ENCODE data around the gene SMYD3.

DNA sequence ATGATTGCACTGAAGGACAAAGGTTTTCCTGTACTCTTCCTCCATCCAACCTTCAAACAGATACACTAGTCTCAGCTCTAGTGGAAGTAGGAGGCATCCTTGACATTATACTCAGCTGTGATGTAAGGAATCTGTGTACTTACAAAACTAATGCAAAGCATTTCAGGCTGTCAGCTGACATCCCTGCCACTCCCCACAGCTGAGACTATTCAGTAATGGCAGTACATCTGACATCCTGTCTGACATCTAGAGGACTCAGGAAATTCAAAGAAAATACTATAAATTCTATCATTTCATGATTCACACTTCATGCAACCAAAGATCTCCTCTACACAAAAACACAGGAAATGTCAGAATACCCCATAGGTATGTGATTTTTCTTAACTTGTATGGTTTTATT is 325.8 kb downstream of the SMYD3 start:
- TF ChIP-seq ZNF24 (IDR thresholded peaks at IDR 0.05), result no peak
- TF ChIP-seq EP300 (IDR thresholded peaks at IDR 0.05; ENCODE audit: borderline replicate concordance in 1 of 2, control insufficient read depth in 1 of 2, low read depth in 2 of 2, low read length in 2 of 2), result no peak
- TF ChIP-seq, protein P1, sequence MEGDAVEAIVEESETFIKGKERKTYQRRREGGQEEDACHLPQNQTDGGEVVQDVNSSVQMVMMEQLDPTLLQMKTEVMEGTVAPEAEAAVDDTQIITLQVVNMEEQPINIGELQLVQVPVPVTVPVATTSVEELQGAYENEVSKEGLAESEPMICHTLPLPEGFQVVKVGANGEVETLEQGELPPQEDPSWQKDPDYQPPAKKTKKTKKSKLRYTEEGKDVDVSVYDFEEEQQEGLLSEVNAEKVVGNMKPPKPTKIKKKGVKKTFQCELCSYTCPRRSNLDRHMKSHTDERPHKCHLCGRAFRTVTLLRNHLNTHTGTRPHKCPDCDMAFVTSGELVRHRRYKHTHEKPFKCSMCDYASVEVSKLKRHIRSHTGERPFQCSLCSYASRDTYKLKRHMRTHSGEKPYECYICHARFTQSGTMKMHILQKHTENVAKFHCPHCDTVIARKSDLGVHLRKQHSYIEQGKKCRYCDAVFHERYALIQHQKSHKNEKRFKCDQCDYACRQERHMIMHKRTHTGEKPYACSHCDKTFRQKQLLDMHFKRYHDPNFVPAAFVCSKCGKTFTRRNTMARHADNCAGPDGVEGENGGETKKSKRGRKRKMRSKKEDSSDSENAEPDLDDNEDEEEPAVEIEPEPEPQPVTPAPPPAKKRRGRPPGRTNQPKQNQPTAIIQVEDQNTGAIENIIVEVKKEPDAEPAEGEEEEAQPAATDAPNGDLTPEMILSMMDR (IDR thresholded peaks at IDR 0.05 in 2 of 3, conservative IDR thresholded peaks at IDR 0.05 in 1 of 3; ENCODE audit: control insufficient read depth in 2 of 3, extremely low read depth in 1 of 3, insufficient read depth in 1 of 3, low read depth in 3 of 3, low read length in 3 of 3), result no peak
- no peak for TF ChIP-seq SIN3A (IDR thresholded peaks at IDR 0.05; ENCODE audit: low read depth, low read length)
- no peak for TF ChIP-seq ZNF217 (IDR thresholded peaks at IDR 0.05)
- no peak for TF ChIP-seq POLR2AphosphoS5 (IDR thresholded peaks at IDR 0.05; ENCODE audit: low read length)
- TF ChIP-seq CREB1 (IDR thresholded peaks at IDR 0.05; ENCODE audit: low read depth), result no peak
- no peak for TF ChIP-seq STAT1 (conservative IDR thresholded peaks at IDR 0.05)
- TF ChIP-seq CHD2 (IDR thresholded peaks at IDR 0.05; ENCODE audit: borderline replicate concordance, low read depth, low read length), result no peak
- no peak for TF ChIP-seq EZH2 (IDR thresholded peaks at IDR 0.05; ENCODE audit: borderline replicate concordance, control insufficient read depth, low read depth, low read length)
- TF ChIP-seq SPI1 (IDR thresholded peaks at IDR 0.05; ENCODE audit: borderline replicate concordance, insufficient read depth, low read depth, low read length), result no peak
